Endothelial cell (in vitro differentiated cells): ENCODE results near the gene SLC24A3. TPM values are rescaled to one million over a fixed set of nuclear protein-coding genes. Genes with fewer than 3 reads are reported as not detected.
"Not testable (repeated sequence)": the region's sequence is repeated elsewhere in the genome, so short reads cannot be mapped to it uniquely, and the experiment has no call there.

Experiments
- DNase-seq: peaks from one replicate; pipeline ENCODE4 v3.0.0; 2021; ENCODE audit warnings: low spot score
- H3K27ac Mint-ChIP-seq: one replicate; pipeline ENCODE4 v1.8.0; 2021; ENCODE audit warnings: mixed read lengths, inconsistent platforms; ENCODE audit not compliant: unreplicated experiment
- H3K27me3 Mint-ChIP-seq: one replicate; pipeline ENCODE4 v1.8.0; 2021; ENCODE audit warnings: mild to moderate bottlenecking, moderate library complexity, mixed read lengths, inconsistent platforms; ENCODE audit not compliant: unreplicated experiment
- H3K36me3 Mint-ChIP-seq: one replicate; pipeline ENCODE4 v1.8.0; 2021; ENCODE audit warnings: mild to moderate bottlenecking, low read depth, mixed read lengths, inconsistent platforms; ENCODE audit not compliant: unreplicated experiment
- H3K4me1 Mint-ChIP-seq: one replicate; pipeline ENCODE4 v1.8.0; 2021; ENCODE audit warnings: mild to moderate bottlenecking, mixed read lengths, inconsistent platforms; ENCODE audit not compliant: unreplicated experiment
- H3K4me3 Mint-ChIP-seq: one replicate; pipeline ENCODE4 v1.8.0; 2021; ENCODE audit warnings: mild to moderate bottlenecking, mixed read lengths, inconsistent platforms; ENCODE audit not compliant: unreplicated experiment
- H3K9me3 Mint-ChIP-seq: one replicate; pipeline ENCODE4 v1.8.0; 2021; ENCODE audit warnings: mixed read lengths, inconsistent platforms; ENCODE audit not compliant: unreplicated experiment
- CTCF ChIP-seq: fragments of 200-600 bp; sonication (generic); IDR thresholded peaks from one replicate; pipeline ENCODE4 v1.5.0; 2021; ENCODE audit warnings: antibody characterized with exemption; ENCODE audit not compliant: unreplicated experiment
- total RNA-seq: library from RNA; stranded (reverse); fragmentation: NEBNext Ultra II Directional; extraction: Animal tissue kit (Norgen Biotek cat#: 25700); gene quantifications from one replicate; pipeline ENCODE4 v1.2.1, GENCODE V29; 2021; ENCODE audit not compliant: unreplicated experiment

Gene SLC24A3
- total RNA-seq, 1 donor from 2014 or later: 0.15 TPM

DNA sequence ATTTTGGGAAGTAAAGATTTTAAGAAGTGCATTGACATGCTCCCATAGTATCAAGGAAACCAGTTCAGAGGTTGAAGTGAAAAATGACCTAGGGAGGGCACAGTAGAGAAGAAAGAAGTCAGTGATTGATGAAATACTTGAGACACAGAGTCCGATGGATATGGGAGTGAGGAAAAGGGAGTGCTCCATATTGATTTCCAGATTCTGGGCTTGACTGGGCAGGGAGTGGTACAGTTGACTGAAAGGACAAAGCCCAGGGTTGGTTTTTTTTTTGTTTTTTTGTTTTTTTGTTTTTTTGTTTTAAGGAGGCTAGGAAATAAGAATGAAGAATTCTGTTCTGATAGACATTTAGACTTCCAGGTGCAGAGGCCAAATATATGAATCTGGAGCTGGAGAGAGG lies 458.9 kb downstream of the SLC24A3 start:
- Mint-ChIP-seq H3K36me3 (no peaks in the 10 kb centered on the region), H3K9me3 (no peaks in the 10 kb centered on the region), H3K27me3 (no peaks in the 10 kb centered on the region), H3K27ac (no peak overlapping the region), H3K4me3 (no peak overlapping the region), H3K4me1 (no peaks in the 10 kb centered on the region)
- no peak for TF ChIP-seq CTCF
- DNase-seq: no peak

DNA sequence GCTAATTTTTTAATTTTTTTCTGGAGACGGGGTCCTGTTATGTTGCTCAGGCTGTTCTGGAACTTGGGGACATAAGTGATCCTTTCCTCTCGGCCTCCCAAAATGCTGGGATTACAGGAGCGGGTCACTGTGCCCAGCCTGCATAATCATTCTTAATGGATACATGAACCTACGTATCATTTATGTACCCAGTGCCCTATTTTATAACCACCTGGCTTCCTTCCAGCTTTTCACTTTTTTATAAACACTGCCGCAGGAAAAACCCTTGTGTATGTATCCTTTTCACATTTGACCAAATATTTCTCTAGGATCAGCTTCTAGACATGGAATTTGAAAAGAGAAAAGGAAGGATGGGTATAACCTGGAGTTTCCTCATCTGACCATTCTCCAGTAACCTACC lies 460.1 kb downstream of the SLC24A3 start:
- H3K4me3 Mint-ChIP-seq: no peak overlapping the region
- no peak overlapping the region for H3K27ac Mint-ChIP-seq
- H3K27me3 Mint-ChIP-seq: no peaks in the 10 kb centered on the region
- no peaks in the 10 kb centered on the region for H3K36me3 Mint-ChIP-seq
- no peak for TF ChIP-seq CTCF
- no peak for DNase-seq
- H3K9me3 Mint-ChIP-seq: no peaks in the 10 kb centered on the region
- no peaks in the 10 kb centered on the region for H3K4me1 Mint-ChIP-seq

- Mint-ChIP-seq H3K4me3 (no peak overlapping the region), H3K36me3 (no peaks in the 10 kb centered on the region), H3K27ac (no peak overlapping the region), H3K9me3 (no peaks in the 10 kb centered on the region), H3K4me1 (no peaks in the 10 kb centered on the region), H3K27me3 (no peaks in the 10 kb centered on the region)
- TF ChIP-seq CTCF: no peak
- DNase-seq: no peak
Measured at GRCh38 chr20:19673575-19673974, 461.1 kb downstream of the SLC24A3 start.

- DNase-seq: no peak
- peaks cover 11% of the 10 kb centered on the region for H3K36me3 Mint-ChIP-seq
- no peak overlapping the region for H3K27ac Mint-ChIP-seq
- H3K9me3 Mint-ChIP-seq: peaks cover 4% of the 10 kb centered on the region
- TF ChIP-seq CTCF: no peak
- no peaks in the 10 kb centered on the region for H3K4me1 Mint-ChIP-seq
- H3K27me3 Mint-ChIP-seq: peaks cover 2% of the 10 kb centered on the region
- H3K4me3 Mint-ChIP-seq: no peak overlapping the region
Measured at GRCh38 chr20:19676202-19676601, 463.8 kb downstream of the SLC24A3 start.

DNA sequence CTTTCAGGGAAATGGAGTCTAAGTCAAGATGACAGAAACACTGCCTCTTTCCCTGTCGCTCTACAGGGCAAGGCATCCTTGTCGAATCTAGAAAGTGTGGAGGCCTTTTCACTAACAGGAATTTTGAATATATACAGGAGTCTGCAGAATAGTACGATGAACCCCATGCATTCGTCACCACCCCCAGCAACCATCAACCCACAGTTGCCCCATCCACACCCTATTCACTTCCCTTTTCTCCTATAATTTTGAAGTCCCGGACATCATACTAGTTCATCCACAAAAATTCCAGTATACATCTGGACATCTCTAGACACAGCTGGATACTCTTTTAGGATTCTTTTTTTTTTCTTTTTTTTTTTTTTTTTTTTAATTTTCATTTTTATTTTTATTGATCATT lies 464.9 kb downstream of the SLC24A3 start:
- Mint-ChIP-seq H3K9me3 (peaks cover 4% of the 10 kb centered on the region), H3K4me1 (no peaks in the 10 kb centered on the region), H3K4me3 (no peak overlapping the region), H3K36me3 (peaks cover 11% of the 10 kb centered on the region), H3K27me3 (peaks cover 3% of the 10 kb centered on the region), H3K27ac (no peak overlapping the region)
- no peak for TF ChIP-seq CTCF
- no peak for DNase-seq

DNA sequence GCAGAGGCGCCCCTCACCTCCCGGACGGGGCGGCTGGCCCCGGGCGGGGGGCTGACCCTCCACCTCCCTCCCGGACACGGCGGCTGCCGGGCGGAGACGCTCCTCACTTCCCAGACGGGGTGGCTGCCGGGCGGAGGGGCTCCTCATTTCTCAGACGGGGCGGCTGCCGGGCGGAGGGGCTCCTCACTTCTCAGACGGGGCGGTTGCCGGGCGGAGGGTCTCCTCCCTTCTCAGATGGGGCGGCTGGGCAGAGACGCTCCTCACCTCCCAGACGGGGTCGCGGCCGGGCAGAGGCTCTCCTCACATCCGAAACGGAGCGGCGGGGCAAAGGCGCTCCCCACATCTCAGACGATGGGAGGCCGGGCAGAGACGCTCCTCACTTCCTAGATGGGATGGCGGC lies 466.1 kb downstream of the SLC24A3 start:
- not testable (repeated sequence) for H3K4me1 Mint-ChIP-seq, H3K4me3 Mint-ChIP-seq, H3K9me3 Mint-ChIP-seq, DNase-seq, H3K27me3 Mint-ChIP-seq, H3K27ac Mint-ChIP-seq
- H3K36me3 Mint-ChIP-seq: peaks cover 11% of the 10 kb centered on the region
